ENCODE results near the gene PROC. TPM values are rescaled to one million over a fixed set of nuclear protein-coding genes. Genes with fewer than 3 reads are reported as not detected.

Gene PROC
- total RNA-seq, 4 donors from 2014 or later = 1.3 to 6.3 (median 1.6) TPM; not detected in 1

GRCh38 chr2:127434515-127434914, 16.3 kb downstream of the PROC start:
- DNase-seq = no peak
- Histone ChIP-seq H3K4me3 (no peak overlapping the region), H3K4me1 (no peaks in the 10 kb centered on the region), H3K9me3 (no peaks in the 10 kb centered on the region), H3K27ac (no peak overlapping the region), H3K27me3 (no peaks in the 10 kb centered on the region), H3K36me3 (no peaks in the 10 kb centered on the region)
- no peak for TF ChIP-seq POLR2A (IDR thresholded peaks at IDR 0.05)
- no peak for TF ChIP-seq CTCF (IDR thresholded peaks at IDR 0.05)

- TF ChIP-seq POLR2A (IDR thresholded peaks at IDR 0.05) (no peak), CTCF (IDR thresholded peaks at IDR 0.05) (no peak)
- DNase-seq = no peak
These were observed 18.8 kb downstream of the PROC start for GRCh38 chr2:127437056-127437455.

GRCh38 chr2:127437781-127438726, 19.8 kb downstream of the PROC start:
- Histone ChIP-seq H3K4me1 (no peaks in the 10 kb centered on the region), H3K27ac (no peak overlapping the region), H3K4me3 (no peak overlapping the region), H3K9me3 (peaks cover 0 to 8% (median 0%) of the 10 kb centered on the region in 4 donors), H3K36me3 (no peaks in the 10 kb centered on the region), H3K27me3 (no peaks in the 10 kb centered on the region)
- TF ChIP-seq POLR2A (IDR thresholded peaks at IDR 0.05) (no peak), CTCF (IDR thresholded peaks at IDR 0.05) (no peak)
- DNase-seq = no peak

More at GRCh38 chr2:127437056-127437455, 18.8 kb downstream of the PROC start:
- H3K9me3 ChIP-seq = peaks cover 0 to 8% (median 0%) of the 10 kb centered on the region in 4 donors
- H3K27ac ChIP-seq = no peak overlapping the region
- no peaks in the 10 kb centered on the region for H3K27me3 ChIP-seq
- no peak overlapping the region for H3K4me3 ChIP-seq
- H3K4me1 ChIP-seq = no peaks in the 10 kb centered on the region
- H3K36me3 ChIP-seq = no peaks in the 10 kb centered on the region

GRCh38 chr2:127439343-127439742, 21.1 kb downstream of the PROC start:
- Histone ChIP-seq H3K27ac (no peak overlapping the region), H3K27me3 (no peaks in the 10 kb centered on the region)

GRCh38 chr2:127448526-127448925, 30.3 kb downstream of the PROC start:
- no peak for DNase-seq
- no peak overlapping the region for H3K27ac ChIP-seq
- no peaks in the 10 kb centered on the region for H3K27me3 ChIP-seq
- H3K9me3 ChIP-seq = no peaks in the 10 kb centered on the region
- no peak overlapping the region for H3K4me3 ChIP-seq
- no peaks in the 10 kb centered on the region for H3K4me1 ChIP-seq
- TF ChIP-seq CTCF (IDR thresholded peaks at IDR 0.05) = no peak
- no peak for TF ChIP-seq POLR2A (IDR thresholded peaks at IDR 0.05)
- no peaks in the 10 kb centered on the region for H3K36me3 ChIP-seq

More at GRCh38 chr2:127439343-127439742, 21.1 kb downstream of the PROC start:
- TF ChIP-seq CTCF (IDR thresholded peaks at IDR 0.05) (no peak), POLR2A (IDR thresholded peaks at IDR 0.05) (no peak)
- Histone ChIP-seq H3K36me3 (no peaks in the 10 kb centered on the region), H3K9me3 (peaks cover 0 to 8% (median 0%) of the 10 kb centered on the region in 4 donors), H3K4me3 (no peak overlapping the region), H3K4me1 (no peaks in the 10 kb centered on the region)
- peak in 1 of 3 donors; percentile 8 for DNase-seq
